Activated CD4-positive, alpha-beta T cell treated with anti-CD3 and anti-CD28 coated beads for 48 hours (primary cell): Measurements from ENCODE around the gene TUNAR.
A peak's percentile ranks its signal among the peaks of the same experiment; 100 is the strongest.

Source experiments
- DNase-seq: peaks from one replicate; pipeline ENCODE4 v3.0.0-alpha.2; 2020

Gene TUNAR

GRCh38 chr14:95875831-95876760, 536 bp upstream of the TUNAR start:
- DNase-seq, result no peak

- DNase-seq, result no peak
Measured at GRCh38 chr14:95877633-95878032, 1.0 kb downstream of the TUNAR start.

- DNase-seq, result no peak
Measured at GRCh38 chr14:95884377-95884776, 7.7 kb downstream of the TUNAR start.

GRCh38 chr14:95885278-95885677, 8.6 kb downstream of the TUNAR start:
- DNase-seq, result no peak

GRCh38 chr14:95885866-95886265, 9.2 kb downstream of the TUNAR start:
- no peak for DNase-seq

GRCh38 chr14:95886366-95887056, 9.9 kb downstream of the TUNAR start:
- DNase-seq, result no peak

- no peak for DNase-seq
Measured at GRCh38 chr14:95887351-95887750, 10.7 kb downstream of the TUNAR start.

- no peak for DNase-seq
Measured at GRCh38 chr14:95889236-95889979, 12.8 kb downstream of the TUNAR start.

GRCh38 chr14:95891742-95892141, 15.1 kb downstream of the TUNAR start:
- DNase-seq, result no peak

- no peak for DNase-seq
Measured at GRCh38 chr14:95892142-95892541, 15.5 kb downstream of the TUNAR start.

GRCh38 chr14:95895720-95896119, 19.1 kb downstream of the TUNAR start:
- DNase-seq, result peak; percentile 41

GRCh38 chr14:95896498-95897135, 20.0 kb downstream of the TUNAR start:
- no peak for DNase-seq

GRCh38 chr14:95897280-95897679, 20.6 kb downstream of the TUNAR start:
- DNase-seq, result no peak

- no peak for DNase-seq
Measured at GRCh38 chr14:95901054-95901453, 24.4 kb downstream of the TUNAR start.

GRCh38 chr14:95902273-95902826, 25.7 kb downstream of the TUNAR start:
- DNase-seq, result no peak

- no peak for DNase-seq
Measured at GRCh38 chr14:95903165-95903564, 26.5 kb downstream of the TUNAR start.

GRCh38 chr14:95903616-95904107, 27.0 kb downstream of the TUNAR start:
- no peak for DNase-seq

- DNase-seq, result no peak
Measured at GRCh38 chr14:95906591-95906990, 30.0 kb downstream of the TUNAR start.

- no peak for DNase-seq
Measured at GRCh38 chr14:95910628-95911027, 34.0 kb downstream of the TUNAR start.

GRCh38 chr14:95911456-95911855, 34.8 kb downstream of the TUNAR start:
- DNase-seq, result no peak

- DNase-seq, result no peak
Measured at GRCh38 chr14:95915330-95915729, 38.7 kb downstream of the TUNAR start.

- DNase-seq, result no peak
Measured at GRCh38 chr14:95918466-95918865, 41.8 kb downstream of the TUNAR start.
